Measurements from ENCODE around the gene MLLT11.

Gene MLLT11

GRCh38 chr1:151047925-151048644 lies 12.1 kb upstream of the MLLT11 start:
- peak; percentile 44 to 60 (median 48) for DNase-seq
- Mint-ChIP-seq H3K27me3 (no peaks in the 10 kb centered on the region), H3K27ac (peak overlapping the region; percentile 92 to 96), H3K4me1 (ENCODE audit: low read depth in 2 of 2) (peaks cover 30 to 37% of the 10 kb centered on the region in 2 donors), H3K9me3 (no peaks in the 10 kb centered on the region), H3K36me3 (ENCODE audit: insufficient read depth) (peaks cover 50% of the 10 kb centered on the region), H3K4me3 (peak overlapping the region; percentile 94 to 96)
- ATAC-seq (replicated peaks): peak; percentile 79

- DNase-seq (no peak), ATAC-seq (replicated peaks) (peak; percentile 11)
- Mint-ChIP-seq H3K27me3 (no peaks in the 10 kb centered on the region), H3K4me3 (peak overlapping the region; percentile 94 to 96), H3K36me3 (ENCODE audit: insufficient read depth) (peaks cover 56% of the 10 kb centered on the region), H3K9me3 (no peaks in the 10 kb centered on the region), H3K4me1 (ENCODE audit: low read depth in 2 of 2) (peaks cover 28 to 38% of the 10 kb centered on the region in 2 donors), H3K27ac (peak overlapping the region; percentile 92 to 96)
These were observed 11.6 kb upstream of the MLLT11 start for GRCh38 chr1:151048645-151049032.

- H3K9me3 Mint-ChIP-seq: no peaks in the 10 kb centered on the region
These were observed 10.7 kb upstream of the MLLT11 start for GRCh38 chr1:151049458-151049857.

GRCh38 chr1:151050051-151050688 lies 10.0 kb upstream of the MLLT11 start:
- Mint-ChIP-seq H3K4me1 (ENCODE audit: low read depth in 2 of 2) (peaks cover 36 to 54% of the 10 kb centered on the region in 2 donors), H3K9me3 (no peaks in the 10 kb centered on the region), H3K36me3 (ENCODE audit: insufficient read depth) (peaks cover 66% of the 10 kb centered on the region), H3K4me3 (peak overlapping the region; percentile 94 to 96), H3K27me3 (no peaks in the 10 kb centered on the region), H3K27ac (peak overlapping the region; percentile 49 to 96)
- DNase-seq (no peak), ATAC-seq (replicated peaks) (no peak)

More at GRCh38 chr1:151049458-151049857, 10.7 kb upstream of the MLLT11 start:
- ATAC-seq (replicated peaks) (no peak), DNase-seq (no peak)
- H3K4me1 Mint-ChIP-seq (ENCODE audit: low read depth in 2 of 2): peaks cover 32 to 47% of the 10 kb centered on the region in 2 donors
- peak overlapping the region; percentile 49 to 96 for H3K27ac Mint-ChIP-seq
- H3K36me3 Mint-ChIP-seq (ENCODE audit: insufficient read depth): peaks cover 62% of the 10 kb centered on the region
- peak overlapping the region; percentile 94 to 96 for H3K4me3 Mint-ChIP-seq
- no peaks in the 10 kb centered on the region for H3K27me3 Mint-ChIP-seq

GRCh38 chr1:151051356-151052009 lies 8.7 kb upstream of the MLLT11 start:
- ATAC-seq (replicated peaks) (no peak), DNase-seq (no peak)
- Mint-ChIP-seq H3K27ac (peak overlapping the region; percentile 79 to 86), H3K9me3 (no peaks in the 10 kb centered on the region), H3K4me1 (ENCODE audit: low read depth in 2 of 2) (peaks cover 47 to 66% of the 10 kb centered on the region in 2 donors), H3K36me3 (ENCODE audit: insufficient read depth) (peaks cover 79% of the 10 kb centered on the region), H3K27me3 (no peaks in the 10 kb centered on the region), H3K4me3 (no peak overlapping the region)

- Mint-ChIP-seq H3K9me3 (no peaks in the 10 kb centered on the region), H3K27ac (peak overlapping the region; percentile 97 to 98), H3K4me3 (peak overlapping the region; percentile 95 to 97), H3K4me1 (ENCODE audit: low read depth in 2 of 2) (peaks cover 47 to 60% of the 10 kb centered on the region in 2 donors), H3K36me3 (ENCODE audit: insufficient read depth) (peaks cover 96% of the 10 kb centered on the region), H3K27me3 (no peaks in the 10 kb centered on the region)
- no peak for DNase-seq
- ATAC-seq (replicated peaks): no peak
These were observed 5.1 kb upstream of the MLLT11 start for GRCh38 chr1:151054971-151055547.

- H3K27me3 Mint-ChIP-seq: no peaks in the 10 kb centered on the region
- peaks cover 91% of the 10 kb centered on the region for H3K36me3 Mint-ChIP-seq (ENCODE audit: insufficient read depth)
- ATAC-seq (replicated peaks) (no peak), DNase-seq (no peak)
- H3K27ac Mint-ChIP-seq: peak overlapping the region; percentile 97 to 98
- H3K9me3 Mint-ChIP-seq: no peaks in the 10 kb centered on the region
- H3K4me1 Mint-ChIP-seq (ENCODE audit: low read depth in 2 of 2): peaks cover 52 to 62% of the 10 kb centered on the region in 2 donors
- H3K4me3 Mint-ChIP-seq: peak overlapping the region; percentile 95 to 97
These were observed 4.6 kb upstream of the MLLT11 start for GRCh38 chr1:151055581-151055980.

- Mint-ChIP-seq H3K4me1 (ENCODE audit: low read depth in 2 of 2) (peaks cover 56 to 62% of the 10 kb centered on the region in 2 donors), H3K27me3 (no peaks in the 10 kb centered on the region), H3K36me3 (ENCODE audit: insufficient read depth) (peaks cover 86% of the 10 kb centered on the region), H3K9me3 (no peaks in the 10 kb centered on the region), H3K4me3 (peak overlapping the region; percentile 95 to 97), H3K27ac (peak overlapping the region; percentile 97 to 98)
- ATAC-seq (replicated peaks) (peak; percentile 30), DNase-seq (peak; percentile 24 to 35 (median 29))
These were observed 4.0 kb upstream of the MLLT11 start for GRCh38 chr1:151056149-151056548.

GRCh38 chr1:151058692-151059091 lies 1.5 kb upstream of the MLLT11 start:
- Mint-ChIP-seq H3K27ac (peak overlapping the region; percentile 97 to 98), H3K36me3 (ENCODE audit: insufficient read depth) (peaks cover 62% of the 10 kb centered on the region), H3K9me3 (no peaks in the 10 kb centered on the region), H3K4me3 (peak overlapping the region; percentile 95 to 97), H3K4me1 (ENCODE audit: low read depth in 2 of 2) (peaks cover 53 to 65% of the 10 kb centered on the region in 2 donors), H3K27me3 (no peaks in the 10 kb centered on the region)
- ATAC-seq (replicated peaks) (no peak), DNase-seq (no peak)

GRCh38 chr1:151059109-151060006 lies 839 bp upstream of the MLLT11 start, which contains the start of gene CDC42SE1:
Gene CDC42SE1 (minus strand): TSS chr1:151059622. CDS start chr1:151055730, 3,892 bp downstream.
- Mint-ChIP-seq H3K27ac (peak within 1 kb of the TSS; percentile 97 to 98), H3K4me1 (ENCODE audit: low read depth in 2 of 2) (peaks cover 50 to 58% of the 10 kb centered on the region in 2 donors), H3K9me3 (no peaks in the 10 kb centered on the region), H3K4me3 (peak within 1 kb of the TSS; percentile 95 to 97), H3K36me3 (ENCODE audit: insufficient read depth) (peaks cover 55% of the 10 kb centered on the region), H3K27me3 (no peaks in the 10 kb centered on the region)
- ATAC-seq (replicated peaks): peak; percentile 77
- peak; percentile 80 to 83 (median 81) for DNase-seq

- DNase-seq: no peak
- no peaks in the 10 kb centered on the region for H3K27me3 Mint-ChIP-seq
- peak overlapping the region; percentile 97 to 98 for H3K27ac Mint-ChIP-seq
- peaks cover 40 to 43% of the 10 kb centered on the region in 2 donors for H3K4me1 Mint-ChIP-seq (ENCODE audit: low read depth in 2 of 2)
- H3K9me3 Mint-ChIP-seq: no peaks in the 10 kb centered on the region
- H3K36me3 Mint-ChIP-seq (ENCODE audit: insufficient read depth): peaks cover 41% of the 10 kb centered on the region
- peak overlapping the region; percentile 95 to 97 for H3K4me3 Mint-ChIP-seq
- no peak for ATAC-seq (replicated peaks)
These were observed 642 bp downstream of the MLLT11 start for GRCh38 chr1:151060657-151061421.

- Mint-ChIP-seq H3K27me3 (no peaks in the 10 kb centered on the region), H3K27ac (no peak overlapping the region), H3K4me3 (no peak overlapping the region), H3K9me3 (no peaks in the 10 kb centered on the region), H3K36me3 (ENCODE audit: insufficient read depth) (peaks cover 32% of the 10 kb centered on the region), H3K4me1 (ENCODE audit: low read depth in 2 of 2) (peaks cover 31 to 34% of the 10 kb centered on the region in 2 donors)
- ATAC-seq (replicated peaks) (no peak), DNase-seq (no peak)
These were observed 1.5 kb downstream of the MLLT11 start for GRCh38 chr1:151061704-151062103.
